ENCODE data around the gene TXNL1. TPM values are rescaled to one million over a fixed set of nuclear protein-coding genes. Genes with fewer than 3 reads are reported as not detected.

TXNL1 gene
- total RNA-seq, 1 experiment from 2014 or later, result 90.4 TPM

- Mint-ChIP-seq H3K36me3 (ENCODE audit: insufficient read depth in 1 of 3, low read depth in 3 of 3) (peaks cover 5 to 60% (median 34%) of the 10 kb centered on the region in 3 experiments; a peak in 6 of 7 replicates), H3K27me3 (ENCODE audit: low read depth) (no peaks in the 10 kb centered on the region), H3K9me3 (no peaks in the 10 kb centered on the region), H3K4me1 (no peaks in the 10 kb centered on the region), H3K27ac (no peak overlapping the region), H3K4me3 (no peak overlapping the region)
- no peak overlapping the region for H3K4ac ChIP-seq (ENCODE audit: low read depth, low read length)
- no peaks in the 10 kb centered on the region for H3K9me3 ChIP-seq (ENCODE audit: control insufficient read depth, low read depth, low read length)
- H3K27ac ChIP-seq (ENCODE audit: insufficient read length, low read depth, low read length), result no peak overlapping the region
- H2AK5ac ChIP-seq (ENCODE audit: insufficient read length, low read length), result no peak overlapping the region
- no peak overlapping the region for H3K18ac ChIP-seq (ENCODE audit: insufficient read length, low read depth, low read length)
- no peak overlapping the region for H3K14ac ChIP-seq (ENCODE audit: insufficient read depth, low read length)
- H3K9ac ChIP-seq (ENCODE audit: extremely low read depth, insufficient read length, low read length), result no peak overlapping the region
- H3K79me1 ChIP-seq (ENCODE audit: insufficient read depth, low read depth, low read length, poor library complexity, severe bottlenecking), result no peaks in the 10 kb centered on the region
- H2BK12ac ChIP-seq (ENCODE audit: insufficient read length, low read depth, low read length), result no peak overlapping the region
- no peak overlapping the region for H4K91ac ChIP-seq (ENCODE audit: insufficient read length, low read depth, low read length)
- H3K79me2 ChIP-seq (ENCODE audit: insufficient read depth, low read length), result no peaks in the 10 kb centered on the region
- no peak overlapping the region for H4K5ac ChIP-seq (ENCODE audit: insufficient read length, low read depth, low read length)
- H3K27me3 ChIP-seq (ENCODE audit: insufficient read depth, low read length), result no peaks in the 10 kb centered on the region
- no peak overlapping the region for H3K56ac ChIP-seq (ENCODE audit: insufficient read length, low read depth, low read length)
- H2BK120ac ChIP-seq (ENCODE audit: low read depth, low read length, poor library complexity, severe bottlenecking), result no peak overlapping the region
- no peak overlapping the region for H3T11ph ChIP-seq (ENCODE audit: low read length)
- DNase-seq, result no peak
- no peaks in the 10 kb centered on the region for H3K23me2 ChIP-seq (ENCODE audit: insufficient read length, low read depth, low read length, poor library complexity, severe bottlenecking)
- no peak overlapping the region for H2BK20ac ChIP-seq (ENCODE audit: low read depth, low read length, poor library complexity, severe bottlenecking)
- H4K8ac ChIP-seq (replicated peaks; ENCODE audit: insufficient read length, low read depth, low read length), result no peak overlapping the region
- TF ChIP-seq, protein P1, sequence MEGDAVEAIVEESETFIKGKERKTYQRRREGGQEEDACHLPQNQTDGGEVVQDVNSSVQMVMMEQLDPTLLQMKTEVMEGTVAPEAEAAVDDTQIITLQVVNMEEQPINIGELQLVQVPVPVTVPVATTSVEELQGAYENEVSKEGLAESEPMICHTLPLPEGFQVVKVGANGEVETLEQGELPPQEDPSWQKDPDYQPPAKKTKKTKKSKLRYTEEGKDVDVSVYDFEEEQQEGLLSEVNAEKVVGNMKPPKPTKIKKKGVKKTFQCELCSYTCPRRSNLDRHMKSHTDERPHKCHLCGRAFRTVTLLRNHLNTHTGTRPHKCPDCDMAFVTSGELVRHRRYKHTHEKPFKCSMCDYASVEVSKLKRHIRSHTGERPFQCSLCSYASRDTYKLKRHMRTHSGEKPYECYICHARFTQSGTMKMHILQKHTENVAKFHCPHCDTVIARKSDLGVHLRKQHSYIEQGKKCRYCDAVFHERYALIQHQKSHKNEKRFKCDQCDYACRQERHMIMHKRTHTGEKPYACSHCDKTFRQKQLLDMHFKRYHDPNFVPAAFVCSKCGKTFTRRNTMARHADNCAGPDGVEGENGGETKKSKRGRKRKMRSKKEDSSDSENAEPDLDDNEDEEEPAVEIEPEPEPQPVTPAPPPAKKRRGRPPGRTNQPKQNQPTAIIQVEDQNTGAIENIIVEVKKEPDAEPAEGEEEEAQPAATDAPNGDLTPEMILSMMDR (conservative IDR thresholded peaks at IDR 0.05), result no peak
- no CpG with 5 or more reads among the region's 2 CpGs for WGBS (ENCODE audit: extremely low coverage, insufficient read length, low lambda C conversion rate)
- no peak overlapping the region for H3K4me2 ChIP-seq (ENCODE audit: insufficient read depth, insufficient read length, low read length)
- H2BK5ac ChIP-seq (ENCODE audit: insufficient read length, low read length), result no peak overlapping the region
- H4K20me1 ChIP-seq (ENCODE audit: control insufficient read depth, insufficient read depth, insufficient read length), result no peaks in the 10 kb centered on the region
- no peaks in the 10 kb centered on the region for H3K4me1 ChIP-seq (ENCODE audit: insufficient read depth, low read length)
- no peak overlapping the region for H3K23ac ChIP-seq (ENCODE audit: insufficient read length, low read depth, low read length)
- H2AFZ ChIP-seq (ENCODE audit: low read length), result no peak overlapping the region
- H2BK15ac ChIP-seq (ENCODE audit: low read depth, low read length), result no peak overlapping the region
These were observed 31.8 kb downstream of the TXNL1 start for GRCh38 chr18:56606618-56607017.
